IMR-90 (cell line): ENCODE results near the gene TMEM139. TPM values are rescaled to one million over a fixed set of nuclear protein-coding genes. Genes with fewer than 3 reads are reported as not detected.

Experiments used
- ATAC-seq: fragments of 200-7000 bp; cut with Tn5 transposase; 2 replicates; pipeline ENCODE4 v1.9.1; 2020; ENCODE audit warnings: low read depth, mild to moderate bottlenecking, moderate library complexity
- BruUV-seq: library from RNA; stranded (reverse); fragments of 400-500 nt; replicated peaks from 2 replicates; lab custom pipeline; 2021; lab: Mats Ljungman, UMichigan
- CTCF ChIA-PET: fragments of 300-600 bp; formaldehyde crosslinking; extraction: SDS; loops from one replicate; lab custom pipeline; 2021; ENCODE audit warnings: antibody characterized with exemption; lab: Yijun Ruan, JAX
- POLR2A ChIA-PET: fragments of 300-600 bp; sonication (Branson Sonifier 250); formaldehyde crosslinking; loops from one replicate; lab custom pipeline; 2022; ENCODE audit warnings: antibody characterized with exemption; ENCODE audit not compliant: unreplicated experiment; lab: Charles Lee
- DNase-seq: peaks from one replicate; pipeline ENCODE4 v3.0.0; 2013
- H2AFZ ChIP-seq: replicated peaks from 2 replicates; pipeline ENCODE3; 2013; ENCODE audit warnings: low read length, mild to moderate bottlenecking; ENCODE audit not compliant: poor library complexity
- H2AK5ac ChIP-seq: 2 replicates; pipeline ENCODE4 v1.6.1; 2013; ENCODE audit warnings: low read depth, low read length, inconsistent platforms
- H2AK9ac ChIP-seq: replicated peaks from 2 replicates; pipeline ENCODE3; 2013; ENCODE audit warnings: mild to moderate bottlenecking, low read depth, low read length, moderate library complexity; ENCODE audit not compliant: poor library complexity
- H2BK120ac ChIP-seq: 2 replicates; pipeline ENCODE4 v1.6.1; 2013; ENCODE audit warnings: low read depth, low read length, inconsistent platforms
- H2BK15ac ChIP-seq: 3 replicates; pipeline ENCODE4 v1.6.1; 2013; ENCODE audit warnings: low read depth, low read length, inconsistent platforms
- H2BK20ac ChIP-seq: 2 replicates; pipeline ENCODE4 v1.6.1; 2013; ENCODE audit warnings: low read depth, mild to moderate bottlenecking, inconsistent platforms, low read length, moderate library complexity
- H2BK5ac ChIP-seq: 2 replicates; pipeline ENCODE4 v1.6.1; 2013; ENCODE audit warnings: mild to moderate bottlenecking, low read depth, low read length, inconsistent platforms; ENCODE audit not compliant: poor library complexity, severe bottlenecking
- H3K14ac ChIP-seq: replicated peaks from 2 replicates; pipeline ENCODE4 v1.6.1; 2013; ENCODE audit warnings: low read depth, low read length, inconsistent platforms
- H3K18ac ChIP-seq: 2 replicates; pipeline ENCODE4 v1.6.1; 2013; ENCODE audit warnings: low read depth, low read length, control low read depth
- H3K23ac ChIP-seq: 2 replicates; pipeline ENCODE4 v1.6.1; 2013; ENCODE audit warnings: low read depth, low read length, inconsistent platforms
- H3K27ac ChIP-seq: 2 replicates; pipeline ENCODE4 v1.5.1; 2013; ENCODE audit warnings: mild to moderate bottlenecking, control low read depth, low read length; ENCODE audit not compliant: insufficient read depth
- H3K27me3 ChIP-seq: 2 replicates; pipeline ENCODE4 v1.6.1; 2013; ENCODE audit warnings: low read length; ENCODE audit not compliant: control insufficient read depth, insufficient read depth
- H3K36me3 ChIP-seq: 2 replicates; pipeline ENCODE4 v1.6.1; 2013; ENCODE audit warnings: low read length, mixed read lengths; ENCODE audit not compliant: control insufficient read depth, insufficient read depth
- H3K4ac ChIP-seq: 2 replicates; pipeline ENCODE4 v1.6.1; 2013; ENCODE audit warnings: low read depth, low read length, inconsistent platforms
- H3K4me1 ChIP-seq: 2 replicates; pipeline ENCODE4 v1.6.1; 2013; ENCODE audit warnings: low read length, mixed read lengths; ENCODE audit not compliant: control insufficient read depth, insufficient read depth
- H3K4me2 ChIP-seq: 2 replicates; pipeline ENCODE4 v1.6.1; 2013; ENCODE audit warnings: low read depth, mild to moderate bottlenecking, control low read depth, low read length, moderate library complexity
- H3K4me3 ChIP-seq: 2 replicates; pipeline ENCODE4 v1.5.1; 2013; ENCODE audit warnings: low read depth, mild to moderate bottlenecking, control low read depth, low read length, moderate library complexity; ENCODE audit not compliant: insufficient read depth
- H3K56ac ChIP-seq: 2 replicates; pipeline ENCODE4 v1.6.1; 2013; ENCODE audit warnings: low read length, inconsistent platforms; ENCODE audit not compliant: insufficient read depth; ENCODE audit errors: extremely low read depth
- H3K79me1 ChIP-seq, 2 experiments: 2 replicates each; pipeline ENCODE4 v1.6.1; 2013; ENCODE audit warnings: low read length in 2 of 2, inconsistent platforms in 1 of 2, low read depth in 1 of 2
- H3K9ac ChIP-seq: 2 replicates; pipeline ENCODE4 v1.6.1; 2013; ENCODE audit warnings: low read depth, low read length, control low read depth
- H3K9me1 ChIP-seq: 2 replicates; pipeline ENCODE4 v1.6.1; 2013; ENCODE audit warnings: low read length, inconsistent platforms; ENCODE audit not compliant: insufficient read depth
- H3K9me3 ChIP-seq: 2 replicates; pipeline ENCODE4 v1.6.1; 2013; ENCODE audit warnings: low read length; ENCODE audit not compliant: control insufficient read depth, insufficient read depth
- H4K20me1 ChIP-seq: 2 replicates; pipeline ENCODE4 v1.6.1; 2013; ENCODE audit warnings: low read length, inconsistent platforms; ENCODE audit not compliant: insufficient read depth
- H4K5ac ChIP-seq: 2 replicates; pipeline ENCODE4 v1.6.1; 2013; ENCODE audit warnings: mild to moderate bottlenecking, low read depth, low read length, control low read depth
- H4K8ac ChIP-seq, 2 experiments: 2 replicates each; pipeline ENCODE4 v1.6.1; 2013; ENCODE audit warnings: low read depth in 2 of 2, low read length in 2 of 2, control low read depth in 1 of 2, inconsistent platforms in 1 of 2
- H4K91ac ChIP-seq: 2 replicates; pipeline ENCODE4 v1.6.1; 2013; ENCODE audit warnings: low read depth, low read length, inconsistent platforms; ENCODE audit not compliant: insufficient read depth
- BHLHE40 ChIP-seq: fragments of 150-350 bp; IDR thresholded peaks from 2 replicates; pipeline ENCODE4 v1.6.1; 2016; ENCODE audit warnings: mild to moderate bottlenecking, low read depth, low read length
- CEBPB ChIP-seq: IDR thresholded peaks from 2 replicates; pipeline ENCODE4 v1.6.1; 2012; ENCODE audit warnings: low read depth, low read length, improper control_type of control experiment
- CHD1 ChIP-seq: IDR thresholded peaks from 2 replicates; pipeline ENCODE4 v1.6.1; 2012; ENCODE audit warnings: low read depth, low read length, improper control_type of control experiment
- CTCF ChIP-seq: conservative IDR thresholded peaks from 2 replicates; pipeline ENCODE4 v1.5.1; 2012; ENCODE audit warnings: mild to moderate bottlenecking, low read depth, low read length, improper control_type of control experiment
- ELK1 ChIP-seq: fragments of 150-350 bp; IDR thresholded peaks from 2 replicates; pipeline ENCODE4 v1.6.1; 2016; ENCODE audit warnings: low read depth, mild to moderate bottlenecking, low read length, moderate library complexity, borderline replicate concordance
- FOS ChIP-seq: fragments of 150-350 bp; IDR thresholded peaks from 2 replicates; pipeline ENCODE4 v1.6.1; 2016; ENCODE audit warnings: low read depth, low read length
- MAFK ChIP-seq: IDR thresholded peaks from 2 replicates; pipeline ENCODE4 v1.6.1; 2012; ENCODE audit warnings: low read depth, low read length, improper control_type of control experiment
- MAZ ChIP-seq: IDR thresholded peaks from 2 replicates; pipeline ENCODE4 v1.6.1; 2012; ENCODE audit warnings: low read depth, mild to moderate bottlenecking, low read length, improper control_type of control experiment, moderate library complexity, borderline replicate concordance
- MXI1 ChIP-seq: IDR thresholded peaks from 2 replicates; pipeline ENCODE4 v1.6.1; 2012; ENCODE audit warnings: low read depth, mild to moderate bottlenecking, low read length, moderate library complexity, borderline replicate concordance
- NFE2L2 ChIP-seq: fragments of 150-350 bp; IDR thresholded peaks from 2 replicates; pipeline ENCODE4 v1.6.1; 2016; ENCODE audit warnings: low read depth, mild to moderate bottlenecking, low read length
- POLR2A ChIP-seq: IDR thresholded peaks from 2 replicates; pipeline ENCODE4 v1.6.1; 2012; ENCODE audit warnings: mild to moderate bottlenecking, low read depth, low read length
- RAD21 ChIP-seq: IDR thresholded peaks from 2 replicates; pipeline ENCODE4 v1.6.1; 2012; ENCODE audit warnings: low read length, improper control_type of control experiment
- RCOR1 ChIP-seq: IDR thresholded peaks from 2 replicates; pipeline ENCODE4 v1.6.1; 2012; ENCODE audit warnings: mild to moderate bottlenecking, low read length, improper control_type of control experiment; ENCODE audit not compliant: insufficient replicate concordance
- RFX5 ChIP-seq: IDR thresholded peaks from 2 replicates; pipeline ENCODE4 v1.8.0; 2012; ENCODE audit warnings: low read depth, mild to moderate bottlenecking, low read length, moderate library complexity
- SMC3 ChIP-seq: fragments of 150-350 bp; IDR thresholded peaks from 2 replicates; pipeline ENCODE4 v1.6.1; 2016; ENCODE audit warnings: low read depth, mild to moderate bottlenecking, antibody characterized with exemption, low read length, moderate library complexity
- USF2 ChIP-seq: fragments of 150-350 bp; IDR thresholded peaks from 2 replicates; pipeline ENCODE4 v1.6.1; 2017; ENCODE audit warnings: mild to moderate bottlenecking, antibody characterized with exemption, low read length, low read depth
- dilution Hi-C: fragments of 300-500 bp; cut with HindIII; formaldehyde crosslinking; loops from one replicate; pipeline ENCODE4 v1.14.3; 2018; ENCODE audit warnings: low sequenced_read_pairs; ENCODE audit not compliant: unreplicated experiment
- in situ Hi-C: fragments of 300-500 bp; cut with MboI; formaldehyde crosslinking; loops from 3 replicates; pipeline ENCODE4 v1.14.3; 2019; ENCODE audit warnings: low sequenced_read_pairs, inconsistent platforms, mixed read lengths
- intact Hi-C: fragments of 100-400 bp; cut with micrococcal nuclease; formaldehyde crosslinking; loops from 2 replicates; pipeline ENCODE4 v1.10.0; 2022
- polyA plus RNA-seq, 3 experiments: library from polyadenylated mRNA; depleted of rRNA; stranded (reverse); fragments of >200 nt; gene quantifications; 2 replicates each; pipeline ENCODE4 v1.2.3, GENCODE V29; 2012; ENCODE audit warnings: low replicate concordance in 1 of 3
- total RNA-seq: library from RNA; depleted of rRNA; stranded (reverse); fragments of >200 nt; gene quantifications from 2 replicates; pipeline ENCODE4 v1.2.3, GENCODE V29; 2012

Gene TMEM139
- total and polyA plus RNA-seq, 2 of the 4 experiments (the other 2 are of a cell fraction) = 0.07 TPM; not detected in 1

- H3K56ac ChIP-seq = no peak overlapping the region
- no peak overlapping the region for H2AK5ac ChIP-seq
- H3K79me1 ChIP-seq = no peaks in the 10 kb centered on the region
- intact Hi-C loops (no loop called here), dilution Hi-C loops (no loop called here), in situ Hi-C loops (no loop called here)
- no peak overlapping the region for H2BK20ac ChIP-seq
- no TSS peak for BruUV-seq
- no peak overlapping the region for H2AFZ ChIP-seq
- H3K27ac ChIP-seq = no peak overlapping the region
- no peak for DNase-seq
- no peak overlapping the region for H2BK15ac ChIP-seq
- H2AK9ac ChIP-seq = no peak overlapping the region
- no peak overlapping the region for H3K9ac ChIP-seq
- no peak overlapping the region for H4K91ac ChIP-seq
- peaks cover under 1% of the 10 kb centered on the region; the same call in 1 of the 2 replicates for H3K27me3 ChIP-seq
- no peaks in the 10 kb centered on the region for H3K9me3 ChIP-seq
- no peaks in the 10 kb centered on the region for H4K20me1 ChIP-seq
- no peak overlapping the region for H3K4me3 ChIP-seq
- no peak overlapping the region for H3K14ac ChIP-seq
- H3K4me2 ChIP-seq = no peak overlapping the region
- H4K5ac ChIP-seq = no peak overlapping the region
- H2BK5ac ChIP-seq = no peak overlapping the region
- H3K23ac ChIP-seq = no peak overlapping the region
- H3K4ac ChIP-seq = no peak overlapping the region
- TF ChIP-seq CEBPB (no peak), USF2 (no peak), MAZ (no peak), CHD1 (no peak), SMC3 (no peak), BHLHE40 (no peak), ELK1 (no peak), FOS (no peak), RFX5 (no peak), RCOR1 (no peak), MAFK (no peak), RAD21 (no peak), MXI1 (no peak), POLR2A (no peak), CTCF (no peak), NFE2L2 (no peak)
- no peak overlapping the region for H2BK120ac ChIP-seq
- H3K36me3 ChIP-seq = no peaks in the 10 kb centered on the region
- no peak for ATAC-seq
- CTCF ChIA-PET = no interaction called here
- POLR2A ChIA-PET = no interaction called here
- H3K18ac ChIP-seq = no peak overlapping the region
- no peak overlapping the region for H4K8ac ChIP-seq
- H3K9me1 ChIP-seq = no peaks in the 10 kb centered on the region
- peaks cover 5% of the 10 kb centered on the region; the same call in 1 of the 2 replicates for H3K4me1 ChIP-seq
Measured at GRCh38 chr7:143314127-143314526, 29.4 kb downstream of the TMEM139 start.
